ENCODE measurements around the gene REM1.

REM1 gene

DNA sequence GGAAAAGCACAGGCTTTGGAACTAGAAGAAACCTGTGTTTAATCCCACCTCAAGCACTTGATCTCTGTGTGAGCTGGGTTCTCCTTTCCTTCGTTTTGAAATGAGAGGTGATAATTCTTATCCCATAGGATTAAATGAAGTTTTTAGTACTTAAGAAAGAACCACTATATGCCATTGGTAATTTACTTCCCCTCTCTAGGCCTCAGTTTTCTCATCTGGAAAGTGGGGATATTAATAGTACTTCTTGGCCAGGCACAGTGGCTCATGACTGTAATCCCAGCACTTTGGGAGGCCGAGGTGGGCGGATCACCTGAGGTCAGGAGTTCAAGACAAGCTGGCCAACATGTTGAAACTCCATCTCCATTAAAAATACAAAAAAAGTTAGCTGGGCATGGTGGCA lies 14.1 kb downstream of the REM1 start:
- TF ChIP-seq SIN3A (IDR thresholded peaks at IDR 0.05; ENCODE audit: borderline replicate concordance, insufficient read depth, low read length) (no peak), FOXP2 (optimal IDR thresholded peaks at IDR 0.05; ENCODE audit: borderline replicate concordance, extremely low read depth, extremely low read length, insufficient read depth) (no peak), POLR2AphosphoS5 (IDR thresholded peaks at IDR 0.05; ENCODE audit: low read depth, low read length) (no peak), REST (IDR thresholded peaks at IDR 0.05; ENCODE audit: insufficient read depth in 1 of 2, low read depth in 2 of 2, low read length in 2 of 2) (no peak), TAF1 (IDR thresholded peaks at IDR 0.05; ENCODE audit: borderline replicate concordance, insufficient read depth, low read length) (no peak)

- TF ChIP-seq FOXP2 (optimal IDR thresholded peaks at IDR 0.05; ENCODE audit: borderline replicate concordance, extremely low read depth, extremely low read length, insufficient read depth) (no peak), SIN3A (IDR thresholded peaks at IDR 0.05; ENCODE audit: borderline replicate concordance, insufficient read depth, low read length) (no peak), POLR2AphosphoS5 (IDR thresholded peaks at IDR 0.05; ENCODE audit: low read depth, low read length) (no peak), TAF1 (IDR thresholded peaks at IDR 0.05; ENCODE audit: borderline replicate concordance, insufficient read depth, low read length) (no peak), REST (IDR thresholded peaks at IDR 0.05; ENCODE audit: insufficient read depth in 1 of 2, low read depth in 2 of 2, low read length in 2 of 2) (no peak)
These were observed 15.7 kb downstream of the REM1 start for GRCh38 chr20:31490752-31491151.

DNA sequence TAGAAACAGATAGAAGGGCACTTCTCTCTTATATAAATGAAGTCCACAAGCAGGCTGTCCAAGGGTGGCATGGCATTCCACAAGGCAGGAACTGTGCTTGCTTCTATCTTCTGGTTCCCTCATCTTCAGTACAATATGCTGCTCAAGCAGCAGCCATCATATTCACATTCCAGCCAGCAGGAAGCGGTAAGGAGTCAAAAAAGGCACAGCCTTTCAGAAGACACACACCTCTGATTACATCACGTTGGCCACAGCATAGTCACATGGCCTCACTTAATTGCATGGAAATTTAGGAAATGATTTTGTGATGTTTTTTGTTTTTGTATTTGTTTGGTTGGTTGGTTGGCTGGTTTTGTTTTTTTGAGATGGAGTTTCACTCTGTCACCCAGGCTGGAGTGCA lies 19.0 kb downstream of the REM1 start:
- TF ChIP-seq SIN3A (IDR thresholded peaks at IDR 0.05; ENCODE audit: borderline replicate concordance, insufficient read depth, low read length), result no peak
- no peak for TF ChIP-seq FOXP2 (optimal IDR thresholded peaks at IDR 0.05; ENCODE audit: borderline replicate concordance, extremely low read depth, extremely low read length, insufficient read depth)
- no peak for TF ChIP-seq REST (IDR thresholded peaks at IDR 0.05; ENCODE audit: insufficient read depth in 1 of 2, low read depth in 2 of 2, low read length in 2 of 2)
- TF ChIP-seq TAF1 (IDR thresholded peaks at IDR 0.05; ENCODE audit: borderline replicate concordance, insufficient read depth, low read length), result no peak
- TF ChIP-seq POLR2AphosphoS5 (IDR thresholded peaks at IDR 0.05; ENCODE audit: low read depth, low read length), result no peak

- TF ChIP-seq TAF1 (IDR thresholded peaks at IDR 0.05; ENCODE audit: borderline replicate concordance, insufficient read depth, low read length) (no peak), SIN3A (IDR thresholded peaks at IDR 0.05; ENCODE audit: borderline replicate concordance, insufficient read depth, low read length) (no peak), FOXP2 (optimal IDR thresholded peaks at IDR 0.05; ENCODE audit: borderline replicate concordance, extremely low read depth, extremely low read length, insufficient read depth) (no peak), POLR2AphosphoS5 (IDR thresholded peaks at IDR 0.05; ENCODE audit: low read depth, low read length) (no peak)
These were observed 21.7 kb downstream of the REM1 start for GRCh38 chr20:31496761-31497295.

DNA sequence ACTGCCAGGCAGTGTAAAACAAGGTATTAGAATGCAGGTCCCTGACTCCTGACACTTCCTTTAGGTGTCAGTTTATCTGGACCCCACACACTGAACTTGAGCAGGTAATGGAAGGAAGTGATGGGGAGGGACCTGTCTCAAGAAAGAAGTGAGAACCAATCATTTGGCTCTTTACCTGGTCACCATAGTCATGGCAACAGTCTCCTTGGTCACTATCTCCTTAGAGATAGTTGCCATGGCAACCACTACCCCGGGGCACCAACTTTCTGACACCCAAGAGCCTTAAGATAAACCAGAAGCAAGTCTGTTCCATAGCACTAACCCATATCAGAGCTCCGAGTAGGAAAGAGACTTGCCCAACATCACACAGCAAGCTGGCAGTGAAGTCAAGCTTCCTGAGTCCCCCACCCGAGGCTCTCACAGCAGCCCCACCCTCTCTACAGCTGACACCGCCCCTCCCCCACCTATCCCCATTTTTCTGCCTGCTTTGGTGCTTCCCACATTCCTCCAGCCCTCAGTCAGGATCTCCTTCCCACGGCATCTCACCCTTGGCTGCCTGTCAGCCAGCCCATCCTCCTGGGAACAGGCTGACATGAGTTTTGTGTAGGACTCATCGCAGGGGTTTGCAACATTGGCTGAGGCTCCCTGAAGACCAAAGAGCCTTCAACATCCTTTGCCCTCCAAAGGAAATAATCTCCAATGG lies 22.9 kb downstream of the REM1 start:
- TF ChIP-seq POLR2AphosphoS5 (IDR thresholded peaks at IDR 0.05; ENCODE audit: low read depth, low read length) (no peak), REST (IDR thresholded peaks at IDR 0.05; ENCODE audit: insufficient read depth in 1 of 2, low read depth in 2 of 2, low read length in 2 of 2) (no peak), FOXP2 (optimal IDR thresholded peaks at IDR 0.05; ENCODE audit: borderline replicate concordance, extremely low read depth, extremely low read length, insufficient read depth) (no peak), SIN3A (IDR thresholded peaks at IDR 0.05; ENCODE audit: borderline replicate concordance, insufficient read depth, low read length) (no peak), TAF1 (IDR thresholded peaks at IDR 0.05; ENCODE audit: borderline replicate concordance, insufficient read depth, low read length) (no peak)

All from PFSK-1 (cell line).